D721Med (cell line): ENCODE measurements around the gene AREG.

Experiments used
- DNase-seq: peaks from one replicate; pipeline ENCODE4 v3.0.0; 2011; ENCODE audit warnings: low spot score; ENCODE audit not compliant: insufficient read length
- FAIRE-seq: peaks from 2 replicates; lab custom pipeline; 2011; peaks lifted over from hg19 to GRCh38; lab: Jason Lieb, UNC
- CTCF ChIP-seq: IDR thresholded peaks from 2 replicates; pipeline ENCODE4 v1.5.1; 2012; ENCODE audit warnings: mild to moderate bottlenecking, control low read depth; ENCODE audit not compliant: insufficient read depth; ENCODE audit errors: missing control alignments

AREG gene

DNA sequence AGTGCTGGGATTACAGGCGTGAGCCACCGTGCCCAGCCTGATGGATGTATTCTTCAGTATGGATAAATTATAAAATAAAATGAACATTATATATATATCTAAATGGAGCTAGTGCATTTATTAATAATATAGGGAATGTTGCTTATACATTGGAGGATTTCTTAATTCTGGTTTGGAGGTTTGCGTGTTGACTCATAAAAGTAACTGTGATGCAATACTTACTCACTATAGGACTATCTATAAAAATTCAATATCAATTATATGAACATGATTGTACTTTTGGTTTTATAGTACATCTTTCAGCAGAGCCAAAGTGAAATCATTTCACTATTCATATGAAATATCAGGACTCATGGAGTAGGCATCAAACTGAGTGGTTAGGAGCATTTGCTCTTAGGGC lies 3.2 kb upstream of the AREG start:
- DNase-seq = no peak
- TF ChIP-seq CTCF = no peak
- FAIRE-seq = no peak

DNA sequence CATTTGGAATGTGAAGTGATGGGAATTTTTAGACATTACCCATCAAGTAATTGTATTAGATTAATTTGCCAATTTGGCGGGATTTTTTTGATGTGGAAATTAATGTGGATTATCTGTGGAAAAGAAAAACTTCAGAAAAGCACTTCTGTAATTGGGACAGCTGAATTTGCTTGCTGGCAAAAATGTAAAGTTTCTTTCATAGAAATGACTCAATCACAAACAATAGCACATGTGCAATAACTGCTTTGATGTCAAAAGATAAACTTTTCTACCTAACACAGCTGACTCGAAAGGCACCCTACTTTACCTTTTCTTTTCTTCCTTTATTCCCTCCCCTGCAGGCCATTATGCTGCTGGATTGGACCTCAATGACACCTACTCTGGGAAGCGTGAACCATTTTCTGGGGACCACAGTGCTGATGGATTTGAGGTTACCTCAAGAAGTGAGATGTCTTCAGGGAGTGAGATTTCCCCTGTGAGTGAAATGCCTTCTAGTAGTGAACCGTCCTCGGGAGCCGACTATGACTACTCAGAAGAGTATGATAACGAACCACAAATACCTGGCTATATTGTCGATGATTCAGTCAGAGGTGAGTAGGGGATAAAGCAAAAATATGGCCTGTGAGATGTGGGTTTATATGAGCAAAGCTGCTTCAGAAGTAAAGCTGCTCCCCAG lies 1.4 kb downstream of the AREG start:
- DNase-seq (no peak), FAIRE-seq (no peak)
- no peak for TF ChIP-seq CTCF

DNA sequence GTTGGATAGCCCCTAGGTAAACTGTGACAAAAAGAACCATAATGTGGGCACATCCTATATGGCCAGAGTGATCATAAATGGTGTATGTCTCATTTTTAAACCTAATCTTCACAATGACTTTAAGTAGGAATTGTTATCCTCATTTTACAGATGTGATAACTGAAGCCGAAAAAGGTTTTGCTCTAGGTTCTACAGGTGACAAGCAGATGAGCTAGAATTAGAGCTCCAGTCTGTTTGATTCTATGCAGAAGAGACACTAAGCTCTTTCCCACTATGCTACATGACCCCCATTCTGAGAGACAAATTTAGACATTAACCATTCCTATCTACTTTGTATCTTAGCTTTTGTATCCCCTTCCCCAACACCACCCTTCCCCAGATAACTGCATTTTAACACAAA lies 2.0 kb downstream of the AREG start:
- DNase-seq (no peak), FAIRE-seq (no peak)
- TF ChIP-seq CTCF = no peak

- DNase-seq (no peak), FAIRE-seq (no peak)
- TF ChIP-seq CTCF = no peak
Measured at GRCh38 chr4:74447636-74448233, 2.8 kb downstream of the AREG start.

DNA sequence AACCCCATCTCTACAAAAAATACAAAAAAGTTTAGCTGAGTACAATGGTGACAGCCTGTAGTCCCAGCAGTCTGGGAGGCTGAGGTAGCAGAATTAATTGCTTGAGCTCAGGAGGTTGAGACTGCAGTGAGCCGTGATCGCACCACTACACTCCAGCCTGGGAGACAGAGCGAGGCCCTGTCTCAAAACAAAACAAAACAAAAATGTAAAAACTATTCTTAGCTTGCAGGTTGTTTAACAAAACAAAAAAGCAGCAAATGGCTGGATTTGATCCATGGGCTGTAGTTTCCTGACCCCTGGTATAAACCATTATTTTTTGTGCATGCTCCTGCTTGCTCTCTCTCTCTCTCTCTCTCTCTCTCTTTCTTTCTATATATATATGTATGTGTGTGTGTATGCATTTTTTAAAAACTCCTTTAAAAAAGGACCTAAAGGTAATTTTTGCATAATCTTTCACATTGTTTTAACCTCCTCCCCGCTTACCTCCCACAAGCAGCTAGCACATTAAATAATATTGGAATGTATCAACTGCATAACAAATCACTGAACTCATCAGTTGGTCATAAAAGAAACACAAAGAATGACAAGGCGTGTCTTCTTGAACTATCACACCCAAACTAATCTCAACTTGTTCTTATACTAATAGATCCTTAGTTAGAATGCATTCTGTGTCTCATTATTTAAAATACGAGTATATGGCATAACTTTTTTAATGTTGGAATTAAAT lies 4.8 kb downstream of the AREG start:
- FAIRE-seq = no peak
- DNase-seq = no peak
- no peak for TF ChIP-seq CTCF

DNA sequence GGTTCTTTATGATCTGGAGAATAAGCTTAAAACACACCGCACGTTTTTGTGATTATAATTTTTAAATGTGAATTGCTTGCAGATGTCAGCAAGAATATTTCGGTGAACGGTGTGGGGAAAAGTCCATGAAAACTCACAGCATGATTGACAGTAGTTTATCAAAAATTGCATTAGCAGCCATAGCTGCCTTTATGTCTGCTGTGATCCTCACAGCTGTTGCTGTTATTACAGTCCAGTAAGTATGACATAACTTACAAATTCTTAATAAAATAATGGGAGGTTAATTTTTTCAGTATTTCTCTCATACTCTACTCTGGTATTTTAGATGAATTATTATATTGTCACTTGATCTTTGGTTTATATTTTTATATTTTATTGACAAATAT lies 5.4 kb downstream of the AREG start:
- no peak for TF ChIP-seq CTCF
- FAIRE-seq = no peak
- DNase-seq = no peak
